Measurements from ENCODE around the gene ARNT2. TPM values are rescaled to one million over a fixed set of nuclear protein-coding genes. Genes with fewer than 3 reads are reported as not detected.

ARNT2 gene
- 1.3 and 3.9 TPM in 2 replicates for total RNA-seq

GRCh38 chr15:80404057-80404760 lies at the start of gene ARNT2:
Gene ARNT2 (plus strand): TSS chr15:80404382. CDS start chr15:80404516, 134 bp downstream.

Other genes starting within 250 kb of the ARNT2 start
- gene CTXND1, start 152.2 kb upstream of the ARNT2 start, total RNA-seq = not detected in 2 replicates